OCI-LY1 (cell line): ENCODE data around the gene FALEC.

Experiments
- H2AFZ ChIP-seq: fragments of 200-600 bp; sonication (generic), shearing (Covaris generic); 2 replicates; pipeline ENCODE4 v1.6.0; 2014; ENCODE audit warnings: antibody characterized with exemption, mild to moderate bottlenecking, low read length
- H3F3A ChIP-seq: fragments of 200-600 bp; sonication (generic), shearing (Covaris generic); 2 replicates; pipeline ENCODE4 v1.6.0; 2014; ENCODE audit warnings: mild to moderate bottlenecking, antibody characterized with exemption, low read length, moderate library complexity; ENCODE audit not compliant: insufficient read depth
- H3K27ac ChIP-seq: fragments of 200-600 bp; sonication (generic); 2 replicates; pipeline ENCODE4 v1.5.1; 2014; ENCODE audit warnings: low read length, mixed run types, mild to moderate bottlenecking, low read depth; ENCODE audit not compliant: poor library complexity, severe bottlenecking
- H3K27me3 ChIP-seq: fragments of 200-600 bp; sonication (generic); 2 replicates; pipeline ENCODE4 v1.6.0; 2014; ENCODE audit warnings: antibody characterized with exemption, mild to moderate bottlenecking, low read length, moderate library complexity; ENCODE audit not compliant: insufficient read depth
- H3K36me3 ChIP-seq: fragments of 200-600 bp; sonication (generic); 2 replicates; pipeline ENCODE4 v1.6.1; 2014; ENCODE audit warnings: mild to moderate bottlenecking, antibody characterized with exemption, low read length, moderate library complexity, mixed read lengths; ENCODE audit not compliant: insufficient read depth
- H3K4me1 ChIP-seq: fragments of 200-600 bp; sonication (generic); 2 replicates; pipeline ENCODE4 v1.5.1; 2014; ENCODE audit warnings: mild to moderate bottlenecking, low read length, moderate library complexity; ENCODE audit not compliant: insufficient read depth, severe bottlenecking
- H3K4me2 ChIP-seq: fragments of 200-600 bp; sonication (generic), shearing (Covaris generic); 2 replicates; pipeline ENCODE4 v1.6.1; 2014; ENCODE audit warnings: low read length
- H3K4me3 ChIP-seq: fragments of 200-600 bp; sonication (generic); 2 replicates; pipeline ENCODE4 v1.5.1; 2014; ENCODE audit warnings: low read length, low read depth, mild to moderate bottlenecking, mixed read lengths; ENCODE audit not compliant: poor library complexity, severe bottlenecking
- H3K79me2 ChIP-seq: fragments of 200-600 bp; shearing (Covaris generic); 2 replicates; pipeline ENCODE4 v1.6.1; 2016; ENCODE audit warnings: mixed run types, low read length, mixed read lengths; ENCODE audit not compliant: insufficient read depth
- H3K9ac ChIP-seq: fragments of 200-600 bp; sonication (generic), shearing (Covaris generic); 2 replicates; pipeline ENCODE4 v1.6.1; 2014; ENCODE audit warnings: mild to moderate bottlenecking, low read length, mixed read lengths
- H3K9me2 ChIP-seq: fragments of 200-600 bp; sonication (generic), shearing (Covaris generic); 2 replicates; pipeline ENCODE4 v1.6.1; 2014; ENCODE audit warnings: low read depth, mild to moderate bottlenecking, low read length, mixed read lengths
- H3K9me3 ChIP-seq: fragments of 200-600 bp; shearing (Covaris generic); 2 replicates; pipeline ENCODE4 v1.6.1; 2014; ENCODE audit warnings: low read length, mixed read lengths
- H4K20me1 ChIP-seq: fragments of 200-600 bp; sonication (generic), shearing (Covaris generic); 2 replicates; pipeline ENCODE4 v1.6.0; 2016; ENCODE audit warnings: mild to moderate bottlenecking, low read length; ENCODE audit not compliant: insufficient read depth
- CTCF ChIP-seq: fragments of 200-600 bp; sonication (generic), shearing (Covaris generic); IDR thresholded peaks from 2 replicates; pipeline ENCODE4 v1.5.1; 2017; ENCODE audit warnings: mild to moderate bottlenecking, antibody characterized with exemption, low read length, moderate library complexity, mixed read lengths
- EZH2 ChIP-seq: fragments of 200-600 bp; sonication (generic), shearing (Covaris generic); IDR thresholded peaks from 2 replicates; pipeline ENCODE4 v1.8.0; 2017; ENCODE audit warnings: borderline replicate concordance, mixed run types, mild to moderate bottlenecking, antibody characterized with exemption, low read length, moderate library complexity, mixed read lengths

The FALEC gene

GRCh38 chr1:150544204-150544603 lies 28.7 kb downstream of the FALEC start:
- Histone ChIP-seq H3K27me3 (no peaks in the 10 kb centered on the region), H3F3A (no peaks in the 10 kb centered on the region), H3K4me3 (no peak overlapping the region), H4K20me1 (no peaks in the 10 kb centered on the region), H3K9me2 (no peaks in the 10 kb centered on the region), H3K4me2 (no peak overlapping the region), H3K9me3 (no peaks in the 10 kb centered on the region), H3K9ac (no peak overlapping the region), H3K79me2 (no peaks in the 10 kb centered on the region), H3K4me1 (peaks cover 6% of the 10 kb centered on the region), H2AFZ (no peak overlapping the region), H3K36me3 (no peaks in the 10 kb centered on the region), H3K27ac (no peak overlapping the region)
- TF ChIP-seq EZH2 (no peak), CTCF (no peak)

- TF ChIP-seq CTCF (no peak), EZH2 (no peak)
These were observed 30.0 kb downstream of the FALEC start for GRCh38 chr1:150545486-150546032.

GRCh38 chr1:150546294-150546937 lies 30.9 kb downstream of the FALEC start:
- H3K27ac ChIP-seq = no peak overlapping the region
- no peaks in the 10 kb centered on the region; the same call in 1 of the 2 replicates for H3F3A ChIP-seq
- no peaks in the 10 kb centered on the region for H4K20me1 ChIP-seq
- H3K36me3 ChIP-seq = no peaks in the 10 kb centered on the region
- no peak overlapping the region for H2AFZ ChIP-seq
- H3K79me2 ChIP-seq = no peaks in the 10 kb centered on the region
- peaks cover 5% of the 10 kb centered on the region; the same call in 1 of the 2 replicates for H3K27me3 ChIP-seq
- no peak for TF ChIP-seq EZH2
- TF ChIP-seq CTCF = no peak
- no peak overlapping the region for H3K4me2 ChIP-seq
- H3K4me1 ChIP-seq = peaks cover 6% of the 10 kb centered on the region
- no peaks in the 10 kb centered on the region for H3K9me3 ChIP-seq
- no peak overlapping the region for H3K4me3 ChIP-seq
- no peak overlapping the region for H3K9ac ChIP-seq
- no peaks in the 10 kb centered on the region for H3K9me2 ChIP-seq

More at GRCh38 chr1:150545486-150546032, 30.0 kb downstream of the FALEC start:
- no peaks in the 10 kb centered on the region for H3F3A ChIP-seq
- no peaks in the 10 kb centered on the region for H3K9me3 ChIP-seq
- H3K9me2 ChIP-seq = no peaks in the 10 kb centered on the region
- H3K4me3 ChIP-seq = no peak overlapping the region
- H3K79me2 ChIP-seq = no peaks in the 10 kb centered on the region
- H3K36me3 ChIP-seq = no peaks in the 10 kb centered on the region
- H3K27me3 ChIP-seq = peaks cover 1% of the 10 kb centered on the region; the same call in 1 of the 2 replicates
- no peak overlapping the region for H2AFZ ChIP-seq
- H3K4me2 ChIP-seq = no peak overlapping the region
- H3K4me1 ChIP-seq = peaks cover 6% of the 10 kb centered on the region
- H3K27ac ChIP-seq = no peak overlapping the region
- no peaks in the 10 kb centered on the region for H4K20me1 ChIP-seq
- H3K9ac ChIP-seq = no peak overlapping the region
